HG03045 (cell line): ENCODE data around the gene HNRNPA1L2.
"Not testable (repeated sequence)": the region's sequence is repeated elsewhere in the genome, so short reads cannot be mapped to it uniquely, and the experiment has no call there.

Experiments
- ATAC-seq: cut with Tn5 transposase; IDR thresholded peaks from one replicate; pipeline ENCODE4 v1.9.1; 2021; ENCODE audit warnings: mild to moderate bottlenecking, moderate library complexity; ENCODE audit not compliant: unreplicated experiment

HNRNPA1L2 gene

GRCh38 chr13:52642131-52642530 lies at the start of gene HNRNPA1L2:
HNRNPA1L2 (plus strand) TSS chr13:52642431; CDS start chr13:52642493, 62 bp downstream.
- no peak for ATAC-seq

- ATAC-seq = not testable (repeated sequence)
Observed at GRCh38 chr13:52593175-52593574, 49.1 kb upstream of the HNRNPA1L2 start.

DNA sequence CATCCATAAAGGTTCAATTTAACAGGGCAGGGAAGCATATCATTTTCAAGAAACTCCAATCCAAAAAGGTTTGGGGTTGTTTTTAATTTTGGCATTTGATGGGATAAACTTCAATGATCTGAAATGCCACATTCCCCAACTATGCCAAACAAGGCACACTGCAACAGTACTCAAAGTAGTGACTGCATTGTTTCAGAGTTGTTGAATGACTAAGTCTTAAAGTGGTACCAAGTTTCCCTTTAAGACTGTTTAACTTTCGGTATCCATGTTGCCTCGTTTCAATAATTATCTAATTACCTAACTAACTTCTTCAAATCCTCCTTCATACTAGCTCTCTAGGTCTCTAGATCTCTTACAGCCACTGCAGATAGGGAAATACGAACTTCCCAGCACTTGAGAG lies 48.4 kb upstream of the HNRNPA1L2 start:
- not testable (repeated sequence) for ATAC-seq

DNA sequence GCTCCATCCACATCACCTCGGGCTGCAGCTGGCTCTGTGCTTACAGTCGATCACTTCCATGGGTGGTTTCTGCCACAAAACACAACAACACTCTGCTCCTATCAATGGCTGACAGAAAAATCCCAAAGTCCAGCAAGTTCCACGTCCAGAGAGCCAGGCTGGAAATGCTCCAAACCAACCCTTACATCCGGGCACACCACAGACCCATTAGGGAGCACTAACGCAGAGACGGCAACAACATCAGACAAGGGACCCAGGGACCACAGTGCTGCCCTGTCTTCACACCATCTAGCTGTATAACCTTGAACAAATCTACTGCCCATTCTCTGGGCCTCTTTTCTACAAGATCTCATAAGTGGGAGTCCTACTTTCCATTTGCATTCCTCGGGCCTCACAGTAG lies 47.9 kb upstream of the HNRNPA1L2 start:
- not testable (repeated sequence) for ATAC-seq

GRCh38 chr13:52597676-52598075 lies 44.6 kb upstream of the HNRNPA1L2 start:
- no peak for ATAC-seq

DNA sequence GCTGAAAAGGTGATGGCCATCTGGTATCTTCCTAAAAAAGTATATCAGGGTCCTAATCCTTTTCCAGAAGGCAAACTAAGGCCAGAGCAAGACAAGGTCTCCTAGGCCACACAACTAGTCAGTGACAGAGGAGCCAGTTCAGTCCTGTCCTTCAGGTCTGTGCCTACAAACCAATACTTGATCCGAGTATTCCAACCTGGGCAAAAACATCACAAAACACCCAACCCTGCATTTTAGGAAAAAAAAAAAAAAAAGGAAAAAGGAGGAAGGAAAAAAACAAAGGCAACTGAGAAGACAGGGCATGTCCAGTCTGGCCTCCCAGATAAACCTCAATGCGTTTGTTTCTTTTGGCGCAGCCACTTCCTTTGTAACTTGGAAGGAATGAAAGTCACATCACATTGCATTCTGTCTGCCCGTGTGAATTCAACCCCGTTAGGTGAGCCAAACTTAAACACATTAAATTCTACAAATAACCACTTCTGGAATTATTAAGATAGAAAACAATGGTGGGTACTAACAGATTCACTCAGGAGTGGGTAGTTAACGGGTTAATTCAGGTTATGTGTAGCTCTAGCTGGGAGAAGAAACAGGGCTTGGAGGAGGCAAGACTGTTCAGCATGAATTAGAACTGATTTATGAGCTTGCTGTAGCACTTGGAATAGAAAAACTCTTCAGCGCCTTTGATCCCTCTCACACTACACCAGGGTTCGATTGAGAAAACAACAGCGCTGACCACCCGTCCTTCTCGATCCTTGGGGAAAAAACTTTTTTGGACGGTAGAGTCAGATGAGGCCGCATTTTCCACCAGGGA lies 43.0 kb upstream of the HNRNPA1L2 start:
- ATAC-seq = peak; percentile 13

DNA sequence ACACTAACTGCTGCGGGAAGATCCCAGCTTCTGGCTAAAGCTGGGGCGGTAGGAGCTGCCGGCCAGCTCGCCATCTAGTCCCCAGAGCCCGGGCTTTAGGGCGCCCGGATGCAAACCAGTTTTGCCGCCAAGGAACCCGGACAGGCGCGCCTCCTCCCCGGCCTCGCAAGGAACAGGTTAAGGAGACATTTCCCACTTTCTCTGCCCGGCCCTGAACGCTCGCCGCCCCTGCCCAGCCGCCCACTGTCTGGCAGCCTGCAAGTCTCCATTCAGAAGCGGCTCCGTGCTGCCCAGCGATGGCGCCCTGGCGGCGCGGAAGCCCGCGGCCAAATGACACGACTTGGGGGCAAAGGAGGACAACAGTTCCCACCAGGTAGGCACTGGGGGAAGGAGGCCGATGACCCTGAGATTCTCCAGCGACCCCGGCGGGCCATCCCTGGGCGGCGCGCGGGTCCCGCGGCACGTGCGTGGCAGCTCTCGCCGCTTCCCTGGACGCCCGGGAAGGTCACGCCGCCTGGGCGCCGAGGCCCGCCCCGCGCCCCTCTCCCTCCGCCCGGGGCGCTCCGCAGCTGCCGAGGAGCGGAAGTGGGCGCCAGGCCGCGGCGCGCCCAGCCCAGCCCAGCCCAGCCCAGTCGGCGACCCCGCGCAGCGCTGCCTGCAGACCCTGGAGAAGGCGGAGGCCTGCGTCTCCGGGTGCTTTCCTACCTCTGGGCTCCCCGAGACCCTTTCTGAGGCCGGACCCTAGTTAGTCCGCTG lies 42.2 kb upstream of the HNRNPA1L2 start:
- ATAC-seq = peak; percentile 58

GRCh38 chr13:52600666-52601065 lies 41.6 kb upstream of the HNRNPA1L2 start:
- ATAC-seq = no peak

DNA sequence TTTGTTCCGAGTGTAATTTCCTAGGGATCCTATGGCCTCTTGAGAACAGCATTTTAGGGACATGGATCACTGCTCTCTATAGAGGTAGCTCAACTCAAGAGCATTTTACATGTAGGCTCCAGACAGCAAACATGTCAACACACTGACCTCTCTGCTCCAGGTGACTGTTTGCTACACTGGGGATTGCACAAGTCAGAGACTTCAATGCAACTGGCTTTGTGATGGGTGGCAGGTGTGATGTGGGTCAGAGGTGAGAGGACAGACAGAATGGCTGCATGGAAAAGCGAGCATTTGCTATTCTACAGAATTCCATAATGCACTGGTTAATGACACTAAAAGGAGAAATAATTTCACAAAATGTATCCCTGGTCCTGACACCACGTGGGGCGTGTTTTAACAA lies 38.9 kb upstream of the HNRNPA1L2 start:
- not testable (repeated sequence) for ATAC-seq

GRCh38 chr13:52606126-52606525 lies 36.1 kb upstream of the HNRNPA1L2 start:
- ATAC-seq = not testable (repeated sequence)

DNA sequence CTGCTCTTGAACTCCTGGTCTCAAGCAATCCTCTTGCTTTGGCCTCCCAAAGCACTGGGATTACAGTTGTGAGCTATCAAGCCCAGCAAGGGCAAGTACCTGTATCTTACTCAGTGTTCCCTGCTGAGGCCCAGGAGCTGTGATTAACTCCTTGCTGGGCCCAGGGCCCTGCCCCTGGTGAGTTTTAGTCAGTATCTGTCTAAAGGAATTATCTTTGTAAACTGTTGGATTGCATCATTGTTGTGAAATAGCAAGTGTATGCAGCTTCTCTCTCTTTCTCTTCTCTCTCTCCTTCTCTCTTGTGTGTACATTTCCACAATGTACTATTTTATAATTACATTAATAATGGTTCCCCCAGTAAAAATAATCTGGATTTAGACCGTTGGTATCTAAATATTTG lies 35.4 kb upstream of the HNRNPA1L2 start:
- not testable (repeated sequence) for ATAC-seq

DNA sequence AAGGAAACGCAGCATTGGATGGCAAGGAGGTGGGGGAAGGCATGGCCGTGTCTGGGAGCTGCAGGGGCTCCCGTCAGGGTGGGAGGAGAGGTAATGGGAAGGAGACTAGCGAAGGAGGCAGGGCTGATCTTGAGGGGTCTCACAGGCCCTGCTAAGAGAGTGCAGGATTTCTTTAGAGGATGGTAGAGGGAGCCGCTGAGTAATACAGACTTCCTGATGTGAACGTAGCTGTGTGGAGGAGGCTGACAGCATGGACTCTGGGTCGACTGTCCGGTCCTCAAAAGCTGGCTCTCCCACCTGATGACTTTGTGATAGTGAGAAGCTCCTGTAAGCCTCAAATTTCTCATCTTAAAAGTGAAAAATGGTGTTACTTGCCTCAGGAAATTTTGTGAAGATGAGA lies 34.0 kb upstream of the HNRNPA1L2 start:
- ATAC-seq = not testable (repeated sequence)

DNA sequence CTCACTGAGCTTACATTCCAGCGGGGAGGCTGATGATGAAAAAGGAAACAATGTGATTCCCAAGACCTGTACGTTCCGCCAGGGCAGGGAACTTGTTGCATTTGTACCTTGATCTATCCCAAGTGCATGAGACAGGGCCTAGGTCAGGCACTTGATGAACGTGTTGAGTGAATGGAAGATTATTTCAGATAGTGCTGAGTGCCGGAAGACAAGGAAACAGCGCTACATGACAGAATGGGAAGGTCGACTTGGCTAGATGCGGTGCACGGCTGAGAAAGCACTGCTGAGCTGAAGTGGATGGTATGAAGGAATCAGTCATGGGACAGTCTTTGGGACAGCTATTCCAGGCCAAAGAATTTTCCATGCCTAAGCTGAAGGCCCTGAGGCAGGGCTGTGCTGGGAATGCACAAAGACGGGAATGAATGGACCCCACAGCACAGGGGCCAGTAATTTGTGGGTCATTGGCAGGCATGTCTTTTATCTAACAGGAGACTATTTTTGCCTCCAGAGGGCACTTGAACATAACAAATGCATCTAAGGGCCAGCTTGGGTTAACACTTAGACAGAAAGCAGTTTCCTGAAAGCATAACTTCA lies 33.1 kb upstream of the HNRNPA1L2 start:
- peak; percentile 76 for ATAC-seq

GRCh38 chr13:52610158-52610557 lies 32.1 kb upstream of the HNRNPA1L2 start:
- ATAC-seq = not testable (repeated sequence)

- ATAC-seq = no peak
Observed at GRCh38 chr13:52615134-52615801, 27.0 kb upstream of the HNRNPA1L2 start.

DNA sequence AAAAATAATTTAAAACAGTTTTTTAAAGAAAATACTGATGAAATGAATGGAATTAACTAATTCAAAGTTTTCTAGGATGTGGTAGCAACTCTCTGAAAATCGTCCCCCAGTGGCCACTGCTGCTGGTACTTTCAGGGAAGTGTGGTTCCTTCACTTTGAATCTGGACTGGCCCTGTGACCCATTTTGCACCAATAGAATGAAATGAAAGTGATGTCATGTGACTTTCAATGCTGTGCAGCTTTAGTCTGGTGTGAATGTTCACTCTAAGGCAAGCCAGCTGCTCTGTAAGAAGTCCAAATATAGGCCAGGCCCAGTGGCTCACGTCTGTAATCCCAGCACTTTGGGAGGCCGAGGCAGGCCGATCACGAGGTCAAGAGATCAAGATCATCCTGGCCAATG lies 26.4 kb upstream of the HNRNPA1L2 start:
- no peak for ATAC-seq

GRCh38 chr13:52617070-52618060 lies 24.9 kb upstream of the HNRNPA1L2 start:
- ATAC-seq = peak; percentile 97

- not testable (repeated sequence) for ATAC-seq
Observed at GRCh38 chr13:52631083-52631690, 11.0 kb upstream of the HNRNPA1L2 start.

GRCh38 chr13:52638666-52639328 lies 3.4 kb upstream of the HNRNPA1L2 start:
- ATAC-seq = no peak
